ENCODE data around the gene KIAA0825.
"Not testable (repeated sequence)": the region's sequence is repeated elsewhere in the genome, so short reads cannot be mapped to it uniquely, and the experiment has no call there.

Gene KIAA0825

DNA sequence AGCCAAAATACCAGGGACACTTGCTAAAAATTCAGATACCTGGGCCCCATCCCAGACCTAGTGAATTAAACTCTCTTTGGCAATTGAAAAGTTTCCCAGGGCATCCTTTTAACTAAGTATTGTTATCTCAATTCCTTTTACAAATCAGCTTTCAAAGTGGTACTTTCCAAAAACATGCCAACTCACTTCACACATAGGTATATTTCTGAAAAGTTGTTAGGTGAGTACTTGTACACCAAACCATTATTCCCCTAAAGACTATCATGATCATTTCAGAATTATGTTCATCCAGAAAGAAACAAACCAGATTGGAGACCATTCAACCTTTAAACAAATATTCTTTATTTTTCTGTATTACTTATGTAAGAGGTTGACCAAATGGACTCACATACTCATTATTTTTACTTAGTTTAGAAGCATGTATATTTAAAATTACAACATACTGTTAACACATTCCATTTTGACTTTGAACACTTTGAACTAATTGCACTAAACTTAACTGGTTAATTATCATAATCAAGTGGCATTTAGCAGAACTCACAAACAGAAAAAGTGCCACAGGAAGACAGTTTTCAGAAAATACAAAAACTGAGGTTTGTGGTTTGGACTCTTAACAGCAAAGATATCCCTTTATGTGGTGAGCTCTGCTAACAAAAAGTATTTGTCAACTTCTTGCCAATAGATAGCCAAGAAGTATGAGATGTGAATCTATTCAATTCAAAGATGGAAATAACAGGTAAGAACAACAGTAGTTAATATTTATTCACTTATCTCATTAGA is 40.7 kb downstream of the KIAA0825 start:
- DNase-seq (ENCODE audit: low read depth in 2 of 2), result no peak

DNA sequence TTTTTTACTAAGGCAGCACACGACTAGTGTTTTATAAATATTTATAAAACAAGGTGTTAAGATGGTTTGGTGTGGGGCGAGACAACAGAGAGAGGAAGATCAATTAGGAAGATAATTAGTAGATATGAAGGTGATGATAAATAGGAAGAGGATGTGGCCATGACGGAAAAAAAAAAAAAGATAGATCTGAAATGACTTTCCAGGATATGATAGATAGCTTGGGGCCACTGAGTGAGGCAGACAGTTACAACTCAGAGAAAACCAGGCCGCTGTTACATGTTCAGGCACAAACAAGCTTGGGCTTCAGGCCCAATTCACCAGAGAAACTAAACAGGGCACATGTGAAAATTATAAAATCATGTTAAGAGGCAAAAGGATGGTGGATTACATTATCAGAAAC is 43.2 kb downstream of the KIAA0825 start:
- DNase-seq (ENCODE audit: low read depth in 2 of 2), result no peak

DNA sequence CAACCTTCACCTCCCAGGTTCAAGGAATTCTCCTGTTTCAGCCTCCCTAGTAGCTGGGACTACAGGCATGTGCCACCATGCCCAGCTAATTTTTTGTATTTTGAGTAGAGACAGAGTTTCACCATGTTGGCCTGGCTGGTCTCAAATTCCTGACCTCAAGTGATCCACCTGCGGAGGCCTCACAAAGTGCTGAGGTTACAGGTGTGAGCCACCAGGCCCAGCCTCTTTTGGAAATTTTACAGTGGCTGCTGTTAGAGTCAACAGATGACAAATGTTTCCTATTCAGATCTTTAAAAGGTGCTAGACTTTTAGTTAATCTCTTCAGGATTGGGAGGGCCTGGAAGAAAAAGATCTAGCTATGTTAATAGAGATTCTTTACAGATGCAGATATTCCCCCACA is 45.1 kb downstream of the KIAA0825 start:
- DNase-seq (ENCODE audit: low read depth in 2 of 2), result not testable (repeated sequence)

GRCh38 chr5:94571415-94571814 is 47.0 kb downstream of the KIAA0825 start:
- no peak for DNase-seq (ENCODE audit: low read depth in 2 of 2)

DNA sequence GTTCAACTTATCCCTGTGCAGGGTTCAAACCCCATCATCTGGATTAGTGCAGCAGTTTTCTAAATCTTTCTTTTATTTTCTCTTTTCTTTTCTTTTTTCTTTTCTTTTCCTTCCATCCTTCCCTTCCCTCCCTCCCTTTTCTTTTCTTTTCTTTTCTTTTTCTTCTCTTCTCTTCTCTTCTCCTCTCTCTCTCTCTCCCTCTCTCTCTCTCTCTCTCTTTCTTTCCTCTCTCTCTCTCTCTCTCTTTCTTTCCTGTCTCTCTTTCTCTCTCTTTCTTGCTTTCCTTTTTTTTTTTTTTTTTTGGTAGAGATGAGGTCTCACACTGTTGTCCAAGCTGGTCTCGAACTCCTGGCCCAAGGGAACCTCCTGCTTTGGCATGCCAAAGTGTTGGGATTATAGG is 53.6 kb downstream of the KIAA0825 start:
- DNase-seq (ENCODE audit: low read depth in 2 of 2), result no peak

GRCh38 chr5:94562327-94562971 is 56.0 kb downstream of the KIAA0825 start:
- DNase-seq (ENCODE audit: low read depth in 2 of 2), result no peak

GRCh38 chr5:94558028-94558427 is 60.4 kb downstream of the KIAA0825 start:
- DNase-seq (ENCODE audit: low read depth in 2 of 2), result no peak

DNA sequence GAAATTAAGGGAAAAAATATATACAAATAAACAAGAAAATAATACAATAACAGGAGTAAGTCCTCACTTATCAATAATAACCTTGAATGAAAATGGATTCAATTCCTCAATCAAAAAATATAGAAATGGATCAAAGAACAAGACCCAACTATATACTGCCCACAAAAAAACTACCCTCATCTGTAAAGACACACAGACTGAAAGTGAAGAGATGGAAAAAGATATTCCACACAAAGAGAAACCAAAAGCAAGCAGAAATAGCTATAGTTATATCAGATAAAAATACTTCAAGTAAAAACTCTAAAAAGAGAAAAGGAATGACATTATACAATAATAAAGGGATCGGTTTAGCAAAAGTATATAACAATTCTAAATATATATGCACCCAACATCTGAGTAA is 66.5 kb downstream of the KIAA0825 start:
- no peak for DNase-seq (ENCODE audit: low read depth in 2 of 2)

- DNase-seq (ENCODE audit: low read depth in 2 of 2), result no peak
Measured at GRCh38 chr5:94545870-94546625, 72.4 kb downstream of the KIAA0825 start.

DNA sequence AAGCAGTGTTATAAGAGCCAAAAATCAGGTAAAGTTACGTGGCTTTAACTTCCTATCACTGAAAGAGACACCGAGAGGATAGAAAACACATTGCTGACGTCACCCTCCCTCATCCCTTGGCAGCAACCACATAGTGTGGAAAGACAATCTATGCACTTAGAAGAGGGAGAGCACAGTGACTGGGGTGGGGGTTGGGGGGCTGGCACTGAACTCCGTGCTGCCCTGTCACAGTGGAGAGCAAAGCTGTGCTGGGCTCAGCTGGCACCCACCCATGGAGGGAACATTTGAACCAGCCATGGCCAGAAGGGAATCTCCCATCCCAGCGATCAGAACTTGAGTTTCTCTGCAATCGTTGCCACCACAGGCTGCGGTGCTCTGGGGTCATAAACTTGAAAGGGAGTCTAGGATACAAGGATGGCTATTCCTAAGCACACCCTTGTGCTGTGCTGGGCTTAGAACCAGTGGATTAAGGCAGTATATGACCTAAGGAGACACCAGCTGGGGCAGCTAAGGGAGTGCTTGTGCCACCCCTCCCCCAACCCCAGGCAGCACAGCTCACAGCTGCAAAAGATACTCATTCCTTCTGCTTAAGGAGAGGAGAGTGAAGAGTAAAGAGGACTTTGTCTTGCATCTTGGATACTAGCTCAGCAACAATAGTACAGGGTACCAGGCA is 73.4 kb downstream of the KIAA0825 start:
- DNase-seq (ENCODE audit: low read depth in 2 of 2), result no peak

- DNase-seq (ENCODE audit: low read depth in 2 of 2), result no peak
Measured at GRCh38 chr5:94544031-94544650, 74.3 kb downstream of the KIAA0825 start.

DNA sequence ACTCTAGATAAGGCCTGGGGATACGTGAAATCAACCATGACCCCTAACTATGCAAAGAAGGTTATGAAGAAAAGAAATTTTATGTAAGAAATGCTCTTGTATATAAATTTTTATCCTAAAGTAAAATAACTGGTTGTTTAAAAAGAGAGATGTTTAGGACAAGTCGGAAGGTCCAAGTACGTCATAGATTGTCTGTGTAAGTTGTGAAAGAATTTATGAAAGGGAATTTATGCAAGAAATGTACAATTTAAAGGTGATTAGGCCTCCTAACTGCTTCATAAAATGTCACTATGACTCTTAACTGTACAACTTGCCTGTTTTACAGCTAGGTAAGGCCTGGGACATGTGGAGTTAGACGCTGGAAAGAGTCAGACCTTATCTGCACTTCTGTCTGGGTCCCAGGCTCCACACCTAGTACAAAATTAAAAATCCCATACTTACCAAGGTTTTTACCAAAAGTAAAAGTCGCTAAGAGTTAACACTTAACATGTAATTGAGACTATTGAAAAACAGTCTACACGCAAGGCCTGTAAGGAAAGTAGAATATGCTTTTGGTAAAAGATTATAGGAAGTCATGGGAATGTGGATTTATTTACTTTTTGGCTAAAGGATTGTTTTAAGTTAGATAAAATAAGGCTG is 77.4 kb downstream of the KIAA0825 start:
- DNase-seq (ENCODE audit: low read depth in 2 of 2), result no peak

GRCh38 chr5:94538260-94538659 is 80.1 kb downstream of the KIAA0825 start:
- DNase-seq (ENCODE audit: low read depth in 2 of 2), result no peak

DNA sequence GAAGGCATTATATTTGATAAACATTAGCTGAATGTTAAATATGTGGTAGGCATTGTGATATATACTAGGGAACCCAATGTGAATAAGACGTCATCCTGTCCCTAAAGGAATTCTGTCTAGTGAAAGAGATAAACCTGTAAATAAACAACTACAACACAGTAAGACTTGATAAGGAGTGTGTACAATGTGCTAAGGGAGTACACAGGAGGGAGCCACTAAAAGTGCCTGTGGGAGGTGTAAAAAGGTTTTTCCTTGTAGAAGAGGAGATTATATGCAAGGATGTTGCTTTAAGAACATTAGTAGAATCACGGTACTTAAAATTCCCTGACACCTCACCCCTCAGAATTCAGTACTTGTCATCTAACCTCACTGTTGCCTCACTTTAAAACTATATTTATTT is 91.7 kb downstream of the KIAA0825 start:
- DNase-seq (ENCODE audit: low read depth in 2 of 2), result no peak

- DNase-seq (ENCODE audit: low read depth in 2 of 2), result no peak
Measured at GRCh38 chr5:94524841-94525697, 93.3 kb downstream of the KIAA0825 start.

GRCh38 chr5:94523018-94523417 is 95.4 kb downstream of the KIAA0825 start:
- DNase-seq (ENCODE audit: low read depth in 2 of 2), result no peak

DNA sequence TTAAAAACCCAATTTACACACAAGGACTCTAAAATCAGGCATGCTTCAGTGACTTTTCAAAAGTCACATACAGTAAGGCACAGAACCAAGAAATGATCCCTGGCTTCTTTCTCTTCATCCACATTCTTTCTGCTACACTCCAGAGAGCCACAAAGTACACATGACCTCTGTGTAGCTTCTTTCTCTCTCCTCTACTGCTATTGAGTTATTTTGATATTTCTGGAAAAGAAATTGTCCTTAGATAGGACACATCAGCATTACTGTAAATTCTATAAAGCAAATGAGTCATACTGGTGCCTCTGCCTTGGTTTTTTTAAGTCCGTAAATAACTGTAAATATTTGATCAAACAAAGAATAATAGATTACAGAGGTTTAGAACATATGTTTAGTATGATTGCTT is 96.3 kb downstream of the KIAA0825 start:
- DNase-seq (ENCODE audit: low read depth in 2 of 2), result no peak

- DNase-seq (ENCODE audit: low read depth in 2 of 2), result no peak
Measured at GRCh38 chr5:94517490-94518488, 100.6 kb downstream of the KIAA0825 start.

DNA sequence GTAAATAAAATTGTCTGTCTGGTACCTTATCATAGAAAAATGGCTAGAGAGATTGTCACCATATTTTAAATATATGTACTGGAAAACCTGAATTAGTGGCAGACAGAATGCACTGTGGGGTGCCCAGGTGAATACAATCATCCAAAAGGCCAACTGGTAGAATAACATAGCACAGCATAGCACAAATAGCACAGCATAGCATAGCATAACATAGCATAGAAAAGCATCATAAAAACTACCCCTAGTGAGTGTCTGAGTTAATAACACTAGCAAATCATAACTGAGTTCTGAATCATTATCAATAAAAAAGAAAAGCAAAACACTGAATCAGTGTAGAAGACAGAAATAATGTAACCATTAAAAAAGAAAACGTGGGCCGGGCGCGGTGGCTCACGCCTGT is 102.3 kb downstream of the KIAA0825 start:
- no peak for DNase-seq (ENCODE audit: low read depth in 2 of 2)

All from fibroblast of skin of left quadriceps (primary cell).